Measurements from ENCODE around the gene RAPGEF6.

The RAPGEF6 gene

DNA sequence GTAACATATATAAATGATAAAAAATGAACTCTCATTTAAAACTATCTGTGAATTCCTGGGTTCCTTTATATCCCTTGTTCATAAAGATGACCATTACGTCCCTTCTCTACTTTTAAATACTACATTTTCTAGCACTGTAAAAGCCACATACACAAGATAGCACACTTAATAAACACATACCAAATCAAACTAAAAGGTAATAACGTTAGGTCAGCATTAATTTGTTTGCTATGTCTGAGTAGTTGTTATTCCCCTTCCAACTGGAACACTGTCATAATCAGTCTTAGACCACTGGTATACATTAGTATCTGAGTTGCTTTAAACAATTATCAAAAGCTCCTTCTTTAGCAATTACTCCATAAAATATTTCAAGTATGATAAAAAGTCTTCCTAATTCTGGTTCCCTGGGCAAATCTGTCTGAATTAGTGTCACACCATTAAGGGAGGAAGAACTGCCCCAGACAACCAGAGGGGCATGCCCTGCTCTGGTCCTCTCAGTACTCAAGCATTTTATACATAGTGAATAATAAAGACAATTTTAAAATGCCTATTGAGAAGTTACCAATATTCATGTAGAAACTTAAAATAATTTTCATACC lies 98.1 kb downstream of the RAPGEF6 start:
- DNase-seq, result no peak

DNA sequence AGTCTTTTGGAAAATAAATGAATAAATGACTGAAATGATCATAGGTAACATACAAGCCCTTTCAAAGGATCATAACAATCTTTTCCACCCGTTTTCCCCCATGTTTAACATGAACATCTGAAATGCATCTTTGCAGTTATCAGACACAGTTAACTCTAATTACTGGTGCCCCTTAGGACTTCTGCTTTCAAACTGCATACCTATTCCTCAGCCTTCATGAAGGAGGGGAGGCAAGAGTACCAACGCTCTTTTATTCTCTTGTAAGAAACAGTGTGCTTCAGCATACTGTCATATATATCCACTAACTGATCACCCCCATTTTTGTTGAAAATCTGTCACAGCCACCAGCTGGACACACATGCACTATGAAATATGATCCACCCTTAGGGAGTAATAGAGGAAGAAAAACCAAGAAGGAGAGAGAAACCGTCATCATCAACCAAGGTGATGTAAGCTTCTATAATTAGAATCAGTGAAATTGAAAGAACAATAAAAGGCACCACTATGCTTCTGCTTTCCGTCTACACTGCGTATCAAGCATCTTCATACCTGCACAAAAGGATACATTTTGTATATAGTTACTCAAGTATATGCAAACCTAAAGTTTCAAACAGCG lies 98.7 kb downstream of the RAPGEF6 start:
- DNase-seq, result peak; percentile 51

DNA sequence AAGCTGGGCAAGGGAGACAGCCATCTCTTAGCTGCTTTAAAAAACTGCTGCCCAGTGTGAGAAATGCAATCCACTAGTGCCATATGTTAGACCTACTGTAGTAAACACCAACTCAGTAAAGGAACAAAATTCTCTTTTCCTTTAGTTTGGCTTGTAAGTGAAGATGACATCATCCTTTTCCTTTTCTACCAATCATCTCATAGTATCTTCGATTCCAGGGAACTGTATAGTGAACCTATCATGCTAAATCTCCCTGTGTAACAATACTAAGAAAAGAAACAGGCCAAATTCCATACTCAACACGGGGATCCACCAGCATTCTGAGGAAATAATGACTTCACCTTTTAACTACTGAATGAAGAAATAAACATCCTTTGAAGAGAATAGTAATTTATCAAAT lies 100.1 kb downstream of the RAPGEF6 start:
- DNase-seq, result no peak

DNA sequence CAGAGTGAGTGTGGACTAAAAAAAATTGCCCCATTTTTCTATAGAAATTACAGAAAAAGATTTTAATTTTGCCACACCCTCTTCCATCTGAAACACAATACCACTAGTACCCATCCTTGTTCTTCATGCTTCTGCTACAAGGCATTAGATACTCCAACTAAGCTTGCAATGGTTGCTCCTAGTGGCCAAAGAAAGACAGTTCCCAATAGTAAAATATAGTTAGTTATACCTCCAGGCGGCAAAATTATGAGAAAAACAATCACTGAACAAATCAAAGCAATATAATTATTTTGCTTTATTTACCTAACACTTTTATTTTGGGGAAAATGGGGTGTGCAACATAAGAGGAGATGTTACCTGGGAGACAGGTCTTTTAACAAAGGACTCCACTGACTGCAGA lies 101.2 kb downstream of the RAPGEF6 start:
- peak; percentile 42 for DNase-seq

- peak; percentile 49 for DNase-seq
These were observed 102.9 kb downstream of the RAPGEF6 start for GRCh38 chr5:131532031-131532640.

GRCh38 chr5:131530706-131531331 lies 104.2 kb downstream of the RAPGEF6 start:
- DNase-seq, result no peak

DNA sequence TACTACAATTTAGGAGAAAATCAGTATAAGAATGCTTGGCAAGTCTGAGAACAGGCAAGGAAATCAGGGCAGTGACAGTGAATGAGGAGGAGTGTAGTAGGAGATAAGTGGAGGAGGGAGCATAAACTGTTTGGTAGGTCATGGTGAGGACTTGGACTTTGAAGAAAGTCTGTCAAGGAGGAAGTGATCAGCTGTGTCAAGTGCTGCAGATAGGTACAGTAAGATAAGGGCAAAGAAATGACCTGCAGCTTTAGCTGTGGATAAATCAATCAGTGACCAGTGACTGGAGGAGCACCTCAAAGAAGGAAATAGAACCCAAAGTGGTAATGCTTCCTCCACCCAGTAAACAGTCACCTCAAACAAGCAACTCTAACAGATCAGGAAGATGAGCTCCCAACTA lies 106.3 kb downstream of the RAPGEF6 start:
- DNase-seq, result no peak

- no peak for DNase-seq
These were observed 109.2 kb downstream of the RAPGEF6 start for GRCh38 chr5:131525805-131526204.

- DNase-seq, result no peak
These were observed 110.6 kb downstream of the RAPGEF6 start for GRCh38 chr5:131524431-131524830.

GRCh38 chr5:131523500-131524185 lies 111.4 kb downstream of the RAPGEF6 start:
- DNase-seq, result no peak

DNA sequence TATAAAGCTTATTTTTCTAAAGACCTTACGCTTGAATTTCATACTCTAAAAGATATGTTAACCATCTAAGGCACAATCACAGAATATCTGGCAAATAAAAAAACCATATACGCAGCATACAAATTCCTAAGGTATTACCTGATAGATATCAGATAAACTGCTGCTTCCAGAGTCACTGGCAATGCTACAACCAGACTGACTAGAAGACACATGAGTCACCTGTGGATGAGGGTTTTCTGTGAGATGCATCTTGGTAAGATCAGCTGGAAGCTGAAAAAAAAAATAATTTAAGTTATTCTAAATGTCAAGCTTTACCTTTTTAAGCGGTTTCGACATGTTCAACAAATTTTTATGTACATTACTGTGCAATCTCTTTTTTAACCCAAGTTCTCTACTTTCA lies 113.8 kb downstream of the RAPGEF6 start:
- DNase-seq, result no peak

- DNase-seq, result no peak
These were observed 119.7 kb downstream of the RAPGEF6 start for GRCh38 chr5:131515348-131515747.

DNA sequence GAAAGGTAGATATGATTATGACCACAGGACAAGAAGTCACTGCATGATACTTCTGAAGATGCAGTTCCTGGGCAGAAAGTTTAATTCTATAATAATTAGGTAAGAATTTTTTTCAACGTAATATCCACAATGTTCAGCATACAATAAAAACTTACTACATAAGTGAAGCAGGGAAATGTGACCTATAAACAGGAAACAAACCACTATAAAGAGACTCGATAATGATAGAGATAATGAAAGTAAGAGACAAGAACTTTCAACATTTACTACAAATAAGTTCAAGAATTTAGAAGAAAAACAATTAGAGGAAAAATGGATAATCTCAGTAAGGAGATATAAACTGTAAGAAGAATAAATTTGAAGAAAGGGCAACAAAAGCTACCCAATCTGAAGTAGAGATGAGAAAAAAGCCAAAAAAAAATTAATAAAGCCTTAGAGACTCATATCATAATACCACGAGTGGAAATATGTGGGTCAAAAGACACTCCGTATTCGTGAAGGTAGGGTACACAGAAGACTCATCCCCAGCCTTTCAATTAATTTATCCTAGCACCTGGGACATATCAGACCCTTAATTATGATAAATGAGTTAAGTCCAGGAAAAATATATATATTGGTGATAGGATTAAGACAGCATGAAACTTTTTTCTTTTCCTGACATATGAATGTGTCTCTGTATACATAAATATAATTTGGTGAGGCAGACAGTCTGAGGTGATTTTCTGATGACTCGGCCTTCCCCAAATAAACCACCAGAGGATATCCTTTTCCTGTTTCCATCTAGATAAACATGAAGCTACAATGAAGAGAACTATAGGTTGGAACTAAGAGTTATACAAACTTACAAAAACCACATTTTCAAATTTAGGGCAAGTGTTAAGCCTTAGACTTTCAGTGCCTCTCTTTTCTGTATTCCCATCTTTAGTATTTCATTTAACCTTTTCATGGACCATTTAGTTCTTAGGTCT lies 120.4 kb downstream of the RAPGEF6 start:
- peak; percentile 75 for DNase-seq

DNA sequence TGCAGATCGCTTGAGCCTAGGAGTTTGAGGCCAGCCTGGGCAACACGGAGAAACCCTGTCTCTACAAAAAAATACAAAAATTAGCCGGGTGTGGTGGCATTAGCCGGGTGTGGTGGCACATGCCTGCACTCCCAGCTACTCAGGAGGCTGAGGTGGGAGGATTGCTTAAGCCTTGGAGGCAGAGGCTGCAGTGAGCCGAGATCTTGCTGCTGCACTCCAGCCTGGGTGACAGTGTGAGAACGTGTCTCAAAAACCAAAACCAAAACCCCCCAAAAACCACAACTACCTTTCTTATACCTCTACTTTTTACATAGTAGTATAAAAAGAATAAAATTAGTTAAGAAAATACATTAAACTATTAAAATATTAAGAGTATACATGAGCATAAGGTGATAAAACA lies 121.2 kb downstream of the RAPGEF6 start:
- DNase-seq, result no peak

DNA sequence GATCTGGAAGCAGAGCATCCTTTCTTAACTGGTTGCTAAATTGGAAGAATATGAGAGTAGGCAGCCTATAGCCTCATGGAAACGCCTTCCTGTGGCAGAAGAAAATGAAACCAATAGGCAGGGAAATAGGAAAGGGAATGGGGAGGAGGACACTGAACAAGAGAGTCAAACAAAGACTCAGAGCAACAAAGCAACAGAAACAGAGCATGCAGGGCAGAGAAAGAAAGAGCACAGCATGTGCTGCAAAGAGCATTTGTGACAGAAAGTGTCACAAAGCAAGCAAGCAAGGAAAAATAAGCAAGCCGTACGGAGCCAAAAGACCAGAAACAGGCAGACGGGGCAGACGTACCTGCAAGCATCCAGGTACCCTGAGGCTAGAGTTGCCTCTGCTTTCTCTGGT lies 123.1 kb downstream of the RAPGEF6 start:
- no peak for DNase-seq

- DNase-seq, result no peak
These were observed 125.2 kb downstream of the RAPGEF6 start for GRCh38 chr5:131509801-131510200.

DNA sequence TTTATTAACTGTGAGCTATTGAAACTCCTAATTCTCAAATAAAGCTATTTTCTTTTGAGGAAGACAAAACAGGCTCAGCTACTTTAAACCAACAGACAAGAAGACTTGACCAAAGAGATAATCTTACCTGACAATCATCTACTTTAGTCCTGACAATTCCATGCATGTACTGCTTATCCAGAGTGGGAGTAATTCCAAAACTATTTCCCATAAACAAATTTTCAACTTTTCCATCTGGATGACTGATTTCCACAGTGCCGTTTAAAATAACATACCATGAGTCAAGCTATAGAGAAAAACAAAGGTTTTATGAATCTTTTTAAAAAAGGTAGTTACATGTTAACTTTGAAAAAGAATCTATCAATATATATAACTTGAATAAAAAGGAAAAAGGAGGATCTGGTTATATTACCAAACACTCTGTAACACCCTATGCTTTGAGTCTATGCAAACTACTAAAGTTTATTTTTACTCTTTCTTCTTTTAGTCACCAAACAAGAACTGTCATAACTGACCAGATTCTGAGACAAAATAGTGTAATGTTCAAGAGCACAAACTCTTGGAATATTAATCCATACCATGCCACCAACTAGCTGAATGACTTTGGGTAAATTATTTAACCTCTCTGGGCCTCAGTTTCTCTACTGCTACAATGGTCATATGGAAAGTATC lies 129.7 kb downstream of the RAPGEF6 start:
- no peak for DNase-seq

DNA sequence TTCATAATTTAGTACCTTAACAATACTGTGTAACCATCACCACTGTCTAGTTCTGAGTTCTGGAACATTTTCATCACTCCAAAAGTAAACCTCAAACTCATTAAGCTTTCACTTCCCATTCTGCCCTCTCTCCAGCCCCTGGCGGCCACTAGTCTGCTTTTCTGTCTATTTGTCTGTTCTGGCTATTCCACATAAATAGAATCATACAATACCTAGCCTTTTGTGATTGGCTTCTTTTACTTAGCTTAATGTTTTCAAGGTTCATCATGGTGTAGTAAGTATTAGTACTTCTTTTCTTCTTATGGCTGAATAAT lies 138.7 kb downstream of the RAPGEF6 start:
- DNase-seq, result no peak

- no peak for DNase-seq
These were observed 139.3 kb downstream of the RAPGEF6 start for GRCh38 chr5:131495536-131496399.

DNA sequence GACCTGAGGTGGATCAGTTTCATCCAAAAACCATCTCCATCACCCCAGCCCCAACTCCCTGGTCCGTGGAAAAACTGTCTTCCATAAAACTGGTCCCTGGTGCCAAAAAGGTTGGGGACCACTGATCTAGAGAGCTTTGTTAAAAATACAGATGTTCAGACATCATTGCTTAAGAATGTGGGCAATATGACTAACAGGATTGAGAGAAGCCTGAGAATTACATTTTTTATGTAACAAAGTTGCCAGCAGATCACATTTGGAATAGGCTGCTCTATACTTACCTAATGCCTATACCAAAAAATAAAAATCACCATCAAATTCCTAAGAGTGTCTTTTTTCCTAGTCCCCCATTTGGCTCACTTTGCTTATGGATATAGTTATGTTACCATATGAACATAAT lies 143.3 kb downstream of the RAPGEF6 start:
- no peak for DNase-seq

DNA sequence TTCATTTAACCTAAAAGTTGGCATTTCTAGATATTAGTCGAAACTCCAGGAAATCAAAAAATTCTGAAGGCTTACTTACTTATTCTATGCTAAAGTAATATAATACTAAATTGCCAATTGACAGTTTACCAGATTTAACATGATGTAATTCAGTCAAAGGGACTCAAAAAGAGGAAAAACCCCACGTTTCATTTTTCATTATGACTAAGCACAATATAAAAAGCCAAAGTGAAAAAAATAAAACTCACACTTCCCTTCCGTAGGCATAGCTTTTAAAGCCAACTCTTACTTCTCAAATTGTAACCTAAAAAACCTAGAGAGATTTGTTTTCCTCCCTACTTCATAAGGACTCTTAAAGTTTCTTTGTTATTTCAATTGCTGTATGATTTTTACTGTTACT lies 146.6 kb downstream of the RAPGEF6 start:
- DNase-seq, result peak; percentile 20

Data from CD4-positive, alpha-beta T cell treated with Interleukin-10 for 1 hour (primary cell).